HTERT RPE-1 (cell line): ENCODE data around the gene INHBC.

Experiments used
- in situ Hi-C: fragments of 300-500 bp; cut with MboI; formaldehyde crosslinking; loops from 4 replicates; pipeline ENCODE4 v1.14.3; 2020; ENCODE audit warnings: low sequenced_read_pairs

The INHBC gene

GRCh38 chr12:57452937-57453509, 18.4 kb downstream of the INHBC start:
- in situ Hi-C loops = no loop called here

GRCh38 chr12:57454213-57454565, 19.6 kb downstream of the INHBC start:
- in situ Hi-C loops = no loop called here

DNA sequence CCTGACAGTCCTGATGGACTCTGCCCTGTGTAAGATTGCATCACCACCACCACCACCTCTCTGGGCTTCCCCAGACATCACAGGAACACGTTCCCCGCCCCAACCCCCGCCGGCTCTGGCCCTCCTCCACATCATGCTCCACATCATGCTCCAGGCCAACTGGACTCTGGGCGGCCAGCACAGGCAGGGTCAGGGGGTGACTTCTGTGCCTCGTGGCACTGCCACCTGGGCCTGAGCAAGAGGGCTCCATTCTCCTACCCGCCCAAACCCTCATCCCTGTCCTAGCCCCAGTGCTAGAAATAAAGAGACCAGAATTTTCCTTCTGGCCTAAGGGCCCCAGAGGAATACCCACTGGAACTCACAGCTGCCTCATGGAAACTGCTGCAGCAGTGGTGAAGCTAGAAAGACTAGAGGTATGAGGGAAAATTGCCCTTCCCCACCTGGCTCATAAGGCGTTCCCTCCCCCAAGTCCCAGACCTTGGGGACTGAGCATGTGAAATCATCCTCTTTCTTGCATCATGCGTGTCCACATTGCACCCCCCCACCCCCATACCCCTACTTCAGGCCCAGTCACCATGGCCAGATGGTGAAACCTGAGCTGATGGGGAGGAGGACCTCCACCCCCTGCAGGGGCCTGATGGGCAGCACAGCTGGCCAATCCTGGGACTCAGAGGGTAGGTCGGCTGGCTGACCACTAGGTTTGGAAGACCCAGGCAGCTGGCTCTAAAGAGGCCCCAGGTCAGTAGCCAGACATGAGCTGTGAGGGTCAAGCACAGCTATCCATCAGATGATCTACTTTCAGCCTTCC, 20.2 kb downstream of the INHBC start, which contains the start of gene INHBE:
Gene INHBE, plus strand, starts transcription at position 742 of the 808 bp plus-strand sequence. CDS start 230 bp downstream, outside the sequence.
- in situ Hi-C loops = no loop called here

DNA sequence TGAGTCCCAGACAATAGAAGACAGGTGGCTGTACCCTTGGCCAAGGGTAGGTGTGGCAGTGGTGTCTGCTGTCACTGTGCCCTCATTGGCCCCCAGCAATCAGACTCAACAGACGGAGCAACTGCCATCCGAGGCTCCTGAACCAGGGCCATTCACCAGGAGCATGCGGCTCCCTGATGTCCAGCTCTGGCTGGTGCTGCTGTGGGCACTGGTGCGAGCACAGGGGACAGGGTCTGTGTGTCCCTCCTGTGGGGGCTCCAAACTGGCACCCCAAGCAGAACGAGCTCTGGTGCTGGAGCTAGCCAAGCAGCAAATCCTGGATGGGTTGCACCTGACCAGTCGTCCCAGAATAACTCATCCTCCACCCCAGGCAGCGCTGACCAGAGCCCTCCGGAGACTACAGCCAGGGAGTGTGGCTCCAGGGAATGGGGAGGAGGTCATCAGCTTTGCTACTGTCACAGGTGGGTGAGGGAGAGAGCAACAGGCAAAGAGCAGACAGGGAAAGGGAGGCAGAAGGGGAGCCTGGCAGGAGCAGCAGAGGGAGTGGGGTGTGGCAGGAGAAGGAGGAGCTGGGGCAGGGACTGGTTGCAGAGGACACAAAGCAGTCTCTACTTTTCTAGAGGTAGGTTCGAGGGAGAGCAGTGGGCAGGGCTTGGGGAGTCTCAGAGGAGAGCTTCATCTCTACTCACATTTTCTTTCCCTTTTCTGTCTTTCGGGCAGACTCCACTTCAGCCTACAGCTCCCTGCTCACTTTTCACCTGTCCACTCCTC, 21.0 kb downstream of the INHBC start:
- in situ Hi-C loops = no loop called here

DNA sequence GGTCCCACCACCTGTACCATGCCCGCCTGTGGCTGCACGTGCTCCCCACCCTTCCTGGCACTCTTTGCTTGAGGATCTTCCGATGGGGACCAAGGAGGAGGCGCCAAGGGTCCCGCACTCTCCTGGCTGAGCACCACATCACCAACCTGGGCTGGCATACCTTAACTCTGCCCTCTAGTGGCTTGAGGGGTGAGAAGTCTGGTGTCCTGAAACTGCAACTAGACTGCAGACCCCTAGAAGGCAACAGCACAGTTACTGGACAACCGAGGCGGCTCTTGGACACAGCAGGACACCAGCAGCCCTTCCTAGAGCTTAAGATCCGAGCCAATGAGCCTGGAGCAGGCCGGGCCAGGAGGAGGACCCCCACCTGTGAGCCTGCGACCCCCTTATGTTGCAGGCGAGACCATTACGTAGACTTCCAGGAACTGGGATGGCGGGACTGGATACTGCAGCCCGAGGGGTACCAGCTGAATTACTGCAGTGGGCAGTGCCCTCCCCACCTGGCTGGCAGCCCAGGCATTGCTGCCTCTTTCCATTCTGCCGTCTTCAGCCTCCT, 21.6 kb downstream of the INHBC start:
- in situ Hi-C loops = no loop called here

- in situ Hi-C loops = no loop called here
Measured at GRCh38 chr12:57456737-57457490, 22.3 kb downstream of the INHBC start.

DNA sequence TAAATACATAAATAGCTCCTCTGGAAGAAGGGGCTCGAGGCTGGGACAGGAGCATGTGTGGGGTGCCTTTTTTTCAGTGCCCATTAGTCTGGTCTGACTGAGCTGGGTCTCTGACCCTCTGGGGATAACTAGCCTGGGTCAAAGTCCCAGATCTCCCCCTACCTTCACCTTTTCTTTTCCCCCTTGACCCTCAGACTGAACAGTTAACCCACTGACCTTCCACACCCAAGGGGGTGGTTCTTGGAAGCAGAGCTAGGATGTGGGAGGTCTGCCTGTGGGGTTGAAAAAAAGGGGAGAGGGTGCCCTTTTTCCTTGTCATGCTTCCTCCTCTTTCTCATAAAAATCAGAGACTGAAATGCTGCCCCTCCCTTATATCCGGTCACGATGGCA, 24.1 kb downstream of the INHBC start:
- in situ Hi-C loops = no loop called here

DNA sequence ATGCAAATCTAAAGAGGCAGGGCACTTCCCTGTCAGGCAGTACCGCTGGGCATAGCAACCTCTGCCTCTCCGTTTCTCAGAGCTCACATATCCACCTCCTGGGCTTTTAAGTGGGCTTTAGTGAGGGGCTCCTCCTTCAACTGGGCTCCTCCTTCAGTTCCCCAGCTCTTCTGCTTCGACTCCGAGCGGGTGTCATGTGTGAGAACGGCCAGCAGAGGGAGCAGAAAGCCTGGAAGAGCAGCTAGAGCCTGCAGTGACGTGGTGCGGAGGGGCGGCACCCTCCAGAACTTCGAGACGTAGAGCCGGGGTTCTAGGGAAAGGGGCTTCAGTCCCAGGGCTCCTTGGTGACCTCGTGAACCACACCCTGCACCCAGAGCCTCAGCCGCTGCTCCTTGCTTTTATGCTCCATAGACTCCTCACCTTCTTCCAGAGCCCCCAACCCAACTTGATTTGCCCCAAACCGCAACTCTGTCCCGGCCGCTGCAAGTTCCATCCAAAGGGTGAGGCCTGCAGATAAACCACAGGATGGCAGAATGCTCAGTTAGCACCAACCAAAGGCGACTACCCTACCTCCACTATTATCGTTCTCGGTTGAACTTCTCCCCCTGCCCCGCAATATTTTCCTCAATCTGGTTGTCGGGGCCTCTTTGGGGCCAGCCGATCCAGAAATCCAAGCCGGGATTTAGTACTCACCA, 24.6 kb downstream of the INHBC start:
- in situ Hi-C loops = no loop called here

- in situ Hi-C loops = no loop called here
Measured at GRCh38 chr12:57459750-57460467, 25.3 kb downstream of the INHBC start, which contains the start of gene GLI1. TSS of gene GLI1 (plus strand) at chr12:57459785. CDS start at chr12:57463692, 3,907 bp downstream.

DNA sequence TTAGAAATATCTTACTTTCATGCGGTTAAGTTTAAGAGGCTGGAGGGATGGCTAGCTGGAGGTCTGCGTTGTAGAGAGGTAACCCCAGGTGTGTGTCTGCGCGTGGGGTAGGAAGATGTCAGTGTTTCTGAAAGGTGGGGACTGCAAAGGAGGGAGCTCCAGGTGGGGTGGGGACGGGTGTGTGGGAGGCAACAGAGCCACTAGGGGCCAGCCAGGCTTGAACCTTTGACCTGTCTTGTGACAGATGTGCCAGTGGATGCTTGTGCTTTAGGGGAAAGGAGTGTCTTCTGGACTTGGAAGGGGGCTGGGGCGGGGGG, 25.8 kb downstream of the INHBC start:
- in situ Hi-C loops = no loop called here

DNA sequence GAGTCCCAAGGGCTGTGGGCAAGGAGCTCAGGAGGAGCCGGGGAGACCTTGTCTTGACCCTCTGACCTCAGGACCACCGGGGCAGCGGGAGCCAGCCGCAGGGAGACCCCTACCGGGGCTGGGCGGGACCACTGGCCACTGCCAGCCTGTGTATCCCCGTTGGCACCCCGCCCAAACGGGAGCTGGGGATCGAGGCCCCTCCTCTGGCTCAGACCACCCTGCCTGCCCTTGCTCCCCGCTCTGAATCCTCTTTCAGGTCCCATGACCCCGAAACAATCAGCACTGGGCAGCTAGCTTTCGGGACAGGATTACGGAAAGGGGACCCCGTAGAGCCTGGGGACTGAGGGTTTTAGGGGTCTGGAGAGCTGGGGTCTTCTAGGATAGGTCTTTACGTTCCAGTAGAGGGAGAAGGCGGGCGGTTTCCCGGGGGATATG, 26.3 kb downstream of the INHBC start:
- in situ Hi-C loops = no loop called here

DNA sequence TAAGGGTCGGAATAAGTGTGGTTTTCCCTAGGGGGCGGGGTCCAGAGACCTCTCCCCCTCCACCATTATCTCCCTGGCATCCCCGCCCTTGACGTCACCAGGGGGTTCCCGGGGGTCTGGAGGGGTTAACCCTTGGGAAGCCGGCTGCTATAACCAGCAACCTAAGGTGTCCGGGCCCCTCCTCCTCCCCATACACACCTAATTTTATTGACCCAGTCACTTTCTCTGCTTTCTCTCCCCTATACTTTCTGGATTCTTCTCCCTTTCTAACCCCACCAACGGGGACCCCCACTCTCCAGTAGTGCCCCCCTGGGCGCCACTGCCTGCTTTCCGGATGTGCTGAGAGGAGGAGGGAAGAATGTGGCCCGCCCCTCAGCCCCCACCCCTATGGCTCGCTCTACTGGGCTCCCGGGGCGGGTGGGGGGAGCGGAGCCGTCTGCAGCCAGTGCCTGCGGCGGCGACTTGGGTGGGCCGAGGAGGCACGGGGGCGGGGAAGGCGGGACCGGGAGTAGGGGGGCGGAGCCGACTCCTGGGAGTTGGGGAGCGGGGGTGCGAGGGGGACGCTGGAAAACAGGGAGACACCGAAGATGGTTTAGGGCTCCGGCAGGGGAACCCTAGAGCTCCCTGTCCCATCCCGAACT, 26.8 kb downstream of the INHBC start:
- in situ Hi-C loops = no loop called here

GRCh38 chr12:57461917-57462250, 27.3 kb downstream of the INHBC start:
- in situ Hi-C loops = no loop called here

DNA sequence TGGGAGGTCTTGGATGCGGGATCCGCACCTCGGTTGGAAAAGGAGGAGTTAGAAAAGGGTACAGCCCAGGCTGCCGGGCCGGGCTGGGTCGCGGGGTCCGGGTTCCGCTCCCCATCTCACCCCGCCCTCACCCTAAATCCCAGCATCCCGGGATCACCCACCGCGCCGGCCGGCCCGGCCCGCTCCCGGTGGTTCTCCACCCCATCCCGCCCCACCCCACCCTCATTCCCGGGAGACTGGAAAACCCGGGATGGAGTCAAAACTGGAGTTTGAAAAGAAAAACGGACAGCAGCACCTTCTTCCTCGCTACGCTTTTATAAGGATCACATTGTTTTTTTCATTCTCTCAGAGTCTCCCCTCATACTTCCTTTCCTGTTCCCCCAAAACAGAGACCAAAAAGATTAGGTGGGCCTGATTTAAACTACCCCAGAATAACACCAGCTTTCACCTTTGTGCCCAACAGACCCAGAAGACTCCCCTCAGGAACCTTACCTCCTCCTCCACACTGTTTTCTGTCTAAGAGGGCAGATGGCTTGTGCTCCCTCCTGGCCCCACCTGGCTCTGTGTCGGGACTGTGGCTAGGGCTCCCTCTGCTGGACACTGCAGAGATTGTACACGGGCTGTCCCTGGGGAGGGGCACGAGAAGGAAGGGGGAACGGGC, 27.8 kb downstream of the INHBC start:
- in situ Hi-C loops = no loop called here

- in situ Hi-C loops = no loop called here
Measured at GRCh38 chr12:57462912-57463253, 28.3 kb downstream of the INHBC start.

- in situ Hi-C loops = no loop called here
Measured at GRCh38 chr12:57464569-57464968, 30.0 kb downstream of the INHBC start.

- in situ Hi-C loops = no loop called here
Measured at GRCh38 chr12:57465030-57465746, 30.6 kb downstream of the INHBC start.
